ENCODE data around the gene C10orf90.

DNA sequence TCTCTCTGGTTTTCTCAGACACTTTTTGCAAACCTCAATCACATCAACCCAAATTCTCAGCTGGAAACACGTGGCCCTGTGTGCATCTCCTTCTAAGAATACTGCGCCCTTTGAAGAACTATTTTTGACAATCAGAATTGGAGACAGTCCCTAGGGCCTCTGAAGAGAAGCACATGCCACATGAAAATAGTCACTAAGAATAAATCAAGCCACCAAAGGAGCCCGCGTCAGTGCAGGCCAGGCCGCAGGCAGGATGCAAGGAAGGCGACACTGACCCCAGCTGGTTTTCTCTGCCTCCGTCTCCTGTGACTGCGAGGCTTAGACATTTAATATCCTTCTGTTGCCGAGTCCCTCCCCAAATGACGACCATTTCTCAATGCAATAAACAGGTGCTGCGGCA is 194.2 kb downstream of the C10orf90 start:
- TF ChIP-seq CTCF (IDR thresholded peaks at IDR 0.05), result no peak
- TF ChIP-seq EP300 (IDR thresholded peaks at IDR 0.05), result no peak
- TF ChIP-seq POLR2AphosphoS5 (IDR thresholded peaks at IDR 0.05), result no peak
